HG02588 (cell line): ENCODE results near the gene AFDN.

ENCODE experiments used
- ATAC-seq: cut with Tn5 transposase; IDR thresholded peaks from one replicate; pipeline ENCODE4 v1.9.1; 2021; ENCODE audit warnings: mild to moderate bottlenecking, moderate library complexity; ENCODE audit not compliant: unreplicated experiment

AFDN gene

GRCh38 chr6:167948716-167949115 is 122.0 kb downstream of the AFDN start:
- ATAC-seq, result no peak

GRCh38 chr6:167949121-167949684 is 122.5 kb downstream of the AFDN start:
- ATAC-seq, result no peak

- ATAC-seq, result no peak
Measured at GRCh38 chr6:167951781-167952511, 125.2 kb downstream of the AFDN start.

GRCh38 chr6:167952512-167952859 is 125.8 kb downstream of the AFDN start:
- no peak for ATAC-seq

- no peak for ATAC-seq
Measured at GRCh38 chr6:167953551-167953950, 126.8 kb downstream of the AFDN start.

- no peak for ATAC-seq
Measured at GRCh38 chr6:167954151-167954550, 127.4 kb downstream of the AFDN start.

GRCh38 chr6:167956491-167956890 is 129.8 kb downstream of the AFDN start:
- no peak for ATAC-seq

- no peak for ATAC-seq
Measured at GRCh38 chr6:167956983-167957492, 130.3 kb downstream of the AFDN start.

GRCh38 chr6:167957626-167958025 is 130.9 kb downstream of the AFDN start:
- no peak for ATAC-seq

- ATAC-seq, result no peak
Measured at GRCh38 chr6:167960579-167960978, 133.9 kb downstream of the AFDN start.

GRCh38 chr6:167962711-167963110 is 136.0 kb downstream of the AFDN start:
- no peak for ATAC-seq

GRCh38 chr6:167963589-167964057 is 136.9 kb downstream of the AFDN start:
- ATAC-seq, result no peak

GRCh38 chr6:167965592-167966539 is 139.2 kb downstream of the AFDN start:
- ATAC-seq, result no peak

- ATAC-seq, result no peak
Measured at GRCh38 chr6:167966540-167966905, 139.8 kb downstream of the AFDN start.

GRCh38 chr6:167968091-167968490 is 141.4 kb downstream of the AFDN start:
- no peak for ATAC-seq

- ATAC-seq, result no peak
Measured at GRCh38 chr6:167970230-167970629, 143.5 kb downstream of the AFDN start.

- no peak for ATAC-seq
Measured at GRCh38 chr6:167972193-167972592, 145.5 kb downstream of the AFDN start.

- no peak for ATAC-seq
Measured at GRCh38 chr6:167973148-167973885, 146.6 kb downstream of the AFDN start.

- ATAC-seq, result no peak
Measured at GRCh38 chr6:167974640-167975344, 148.1 kb downstream of the AFDN start.

- ATAC-seq, result no peak
Measured at GRCh38 chr6:167975458-167975857, 148.7 kb downstream of the AFDN start.
